ENCODE results near the gene SRGAP3.

Gene SRGAP3

DNA sequence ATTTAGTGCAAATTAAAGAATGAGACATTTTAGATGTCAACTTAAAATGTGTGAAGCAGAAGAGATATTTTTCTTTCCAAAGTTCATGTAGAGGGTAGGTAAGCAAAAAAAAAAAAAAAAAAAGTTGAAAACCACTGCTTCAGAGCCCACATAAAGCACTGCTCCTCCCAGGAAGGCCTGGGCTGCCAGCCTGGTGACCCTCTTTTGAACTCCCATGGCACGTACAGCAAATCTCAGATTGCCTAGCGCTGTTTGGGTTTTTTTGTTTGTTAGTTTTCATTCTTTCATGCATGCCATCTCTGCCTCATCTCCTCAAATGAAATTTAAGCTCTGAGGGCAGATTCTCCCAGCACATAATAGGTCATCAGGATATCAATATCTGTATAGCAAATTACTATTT lies 120.1 kb downstream of the SRGAP3 start:
- H3K27ac ChIP-seq = no peak overlapping the region
- TF ChIP-seq, protein P1, sequence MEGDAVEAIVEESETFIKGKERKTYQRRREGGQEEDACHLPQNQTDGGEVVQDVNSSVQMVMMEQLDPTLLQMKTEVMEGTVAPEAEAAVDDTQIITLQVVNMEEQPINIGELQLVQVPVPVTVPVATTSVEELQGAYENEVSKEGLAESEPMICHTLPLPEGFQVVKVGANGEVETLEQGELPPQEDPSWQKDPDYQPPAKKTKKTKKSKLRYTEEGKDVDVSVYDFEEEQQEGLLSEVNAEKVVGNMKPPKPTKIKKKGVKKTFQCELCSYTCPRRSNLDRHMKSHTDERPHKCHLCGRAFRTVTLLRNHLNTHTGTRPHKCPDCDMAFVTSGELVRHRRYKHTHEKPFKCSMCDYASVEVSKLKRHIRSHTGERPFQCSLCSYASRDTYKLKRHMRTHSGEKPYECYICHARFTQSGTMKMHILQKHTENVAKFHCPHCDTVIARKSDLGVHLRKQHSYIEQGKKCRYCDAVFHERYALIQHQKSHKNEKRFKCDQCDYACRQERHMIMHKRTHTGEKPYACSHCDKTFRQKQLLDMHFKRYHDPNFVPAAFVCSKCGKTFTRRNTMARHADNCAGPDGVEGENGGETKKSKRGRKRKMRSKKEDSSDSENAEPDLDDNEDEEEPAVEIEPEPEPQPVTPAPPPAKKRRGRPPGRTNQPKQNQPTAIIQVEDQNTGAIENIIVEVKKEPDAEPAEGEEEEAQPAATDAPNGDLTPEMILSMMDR (IDR thresholded peaks at IDR 0.05) = no peak
- no peak for TF ChIP-seq ZFX (IDR thresholded peaks at IDR 0.05; ENCODE audit: borderline replicate concordance)

DNA sequence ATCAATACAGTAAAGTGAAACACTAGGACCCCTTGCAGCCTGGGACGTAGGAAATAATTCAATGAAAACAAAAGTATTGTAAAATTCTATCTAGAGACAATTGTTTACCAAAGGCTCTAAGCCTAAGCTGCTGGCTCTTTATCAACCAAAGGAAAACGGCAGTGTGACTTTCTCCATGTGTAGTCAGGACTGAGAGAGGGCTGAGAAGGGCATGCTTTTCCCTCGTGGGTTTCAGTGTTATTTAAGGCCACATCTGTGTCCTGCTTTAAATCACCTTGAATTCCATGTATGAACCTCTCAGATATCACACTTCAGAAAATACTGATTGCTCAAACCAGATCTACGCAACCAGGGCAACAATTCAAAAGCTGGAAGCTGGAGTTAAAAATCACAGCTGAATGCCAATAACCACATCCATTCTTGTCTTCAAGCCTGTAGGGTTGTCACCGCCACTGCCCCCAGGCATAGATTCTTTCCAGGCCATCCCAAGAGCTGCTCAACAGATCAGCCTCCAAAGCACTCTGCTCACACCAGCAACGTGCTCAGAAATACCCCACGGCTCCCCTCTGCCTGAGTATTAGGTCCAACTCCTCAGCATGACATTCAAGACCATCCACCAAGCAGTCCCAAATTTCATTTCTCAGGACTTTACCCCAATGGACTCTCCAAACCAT lies 124.0 kb downstream of the SRGAP3 start:
- no peak for TF ChIP-seq ZFX (IDR thresholded peaks at IDR 0.05; ENCODE audit: borderline replicate concordance)
- TF ChIP-seq, protein P1 (IDR thresholded peaks at IDR 0.05) = no peak
- H3K27ac ChIP-seq = no peak overlapping the region

DNA sequence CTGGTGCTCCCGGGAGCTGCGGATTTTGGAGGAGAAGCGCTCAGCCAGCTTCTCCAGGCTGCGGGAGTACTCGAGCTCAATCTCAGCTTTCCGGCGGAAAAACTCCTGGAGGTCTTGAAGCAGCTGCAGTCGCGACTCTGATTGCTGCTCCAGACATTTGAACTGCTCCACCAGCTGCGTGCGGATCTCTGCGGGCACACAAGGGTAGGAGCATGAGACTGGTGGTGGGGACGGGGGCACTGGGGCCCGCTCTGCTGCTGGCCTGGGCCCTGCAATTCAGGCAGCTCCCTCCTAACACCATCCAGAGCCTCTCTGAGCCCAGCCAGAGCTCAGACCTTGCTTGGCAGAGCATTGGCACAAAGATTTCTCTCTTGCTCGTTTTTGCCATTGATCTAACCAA lies 124.7 kb downstream of the SRGAP3 start:
- no peak overlapping the region for H3K27ac ChIP-seq
- TF ChIP-seq, protein P1 (IDR thresholded peaks at IDR 0.05) = no peak
- no peak for TF ChIP-seq ZFX (IDR thresholded peaks at IDR 0.05; ENCODE audit: borderline replicate concordance)

DNA sequence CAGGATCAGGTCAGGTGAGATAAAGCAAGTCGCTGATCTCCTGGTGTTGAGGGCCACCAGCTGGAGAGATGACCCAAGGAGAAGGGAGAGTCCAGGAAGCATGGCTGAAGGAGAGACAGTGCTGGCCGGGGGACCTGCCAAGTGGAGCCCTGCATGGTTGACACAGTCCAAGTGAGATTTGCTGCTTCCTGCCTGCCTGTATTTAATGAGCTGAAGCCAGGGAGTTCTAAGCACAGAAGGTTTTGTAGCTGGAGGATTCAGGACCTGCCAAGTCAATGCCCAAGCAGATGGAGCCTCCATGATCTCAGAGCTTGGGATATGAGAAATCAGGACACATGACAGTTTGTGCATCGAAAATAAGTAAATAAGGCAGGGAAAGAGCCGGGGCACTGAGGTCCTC lies 125.6 kb downstream of the SRGAP3 start:
- H3K27ac ChIP-seq = no peak overlapping the region
- TF ChIP-seq, protein P1 (IDR thresholded peaks at IDR 0.05) = no peak
- no peak for TF ChIP-seq ZFX (IDR thresholded peaks at IDR 0.05; ENCODE audit: borderline replicate concordance)

DNA sequence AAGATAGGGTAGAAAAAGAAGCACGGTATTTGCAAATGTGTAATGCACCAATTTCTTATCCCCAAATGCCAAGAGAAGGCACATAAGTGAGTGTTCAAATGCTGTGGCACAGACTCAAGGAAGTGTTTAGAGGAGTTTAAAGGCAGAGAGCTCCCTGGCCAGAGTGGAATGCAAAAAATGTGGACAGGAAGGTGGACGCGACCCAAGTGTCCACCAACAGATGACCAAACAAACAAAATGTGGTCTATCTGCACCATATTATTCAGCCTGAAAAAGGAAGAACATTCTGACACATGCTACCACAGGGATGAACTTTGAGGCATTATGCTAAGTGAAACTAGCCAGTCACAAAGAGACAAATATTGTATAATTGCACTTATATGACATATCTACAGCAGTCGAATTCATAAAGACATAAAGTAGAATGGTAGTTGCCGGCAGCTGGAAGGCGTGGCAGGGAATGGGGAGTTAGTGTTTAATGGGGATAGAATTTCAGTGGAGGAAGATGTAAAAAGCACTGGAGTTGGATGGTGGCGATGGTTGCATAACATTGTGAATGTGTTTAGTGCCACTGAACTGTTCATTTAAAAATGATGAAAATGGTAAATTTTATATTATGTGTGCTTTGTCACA lies 126.6 kb downstream of the SRGAP3 start:
- H3K27ac ChIP-seq = no peak overlapping the region
- TF ChIP-seq, protein P1 (IDR thresholded peaks at IDR 0.05) = no peak
- TF ChIP-seq ZFX (IDR thresholded peaks at IDR 0.05; ENCODE audit: borderline replicate concordance) = no peak

DNA sequence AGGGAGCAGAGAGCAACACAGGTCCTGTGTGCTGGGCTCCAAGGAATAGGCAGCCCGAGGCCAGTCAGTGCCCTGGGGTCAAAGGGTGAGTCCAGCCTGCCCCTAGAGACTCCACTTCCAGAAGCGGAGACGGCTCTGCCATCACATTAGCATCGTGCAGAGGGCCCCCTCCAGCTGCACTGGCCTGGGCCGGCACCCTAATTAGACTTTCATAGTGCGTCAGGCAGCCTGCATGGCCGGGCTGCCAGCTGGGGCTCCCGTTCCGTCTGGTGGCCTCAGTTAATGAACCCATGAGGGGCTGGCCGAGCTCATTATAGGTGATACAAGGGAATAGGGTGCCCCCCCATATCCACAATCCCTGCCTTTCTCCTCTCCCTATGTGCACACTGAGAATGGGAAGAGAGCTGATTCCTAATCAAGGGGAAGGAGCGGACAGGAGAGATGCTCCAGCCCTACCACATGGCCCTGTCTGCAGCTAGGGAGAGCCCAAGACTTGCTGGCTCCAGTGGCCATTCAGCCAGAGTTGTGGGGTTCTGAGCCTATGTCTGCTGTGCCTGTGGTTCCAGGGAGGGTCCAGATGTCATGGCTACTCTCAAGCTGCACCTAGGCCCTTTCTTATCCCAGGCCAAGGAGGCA lies 128.0 kb downstream of the SRGAP3 start:
- TF ChIP-seq ZFX (IDR thresholded peaks at IDR 0.05; ENCODE audit: borderline replicate concordance) = no peak
- TF ChIP-seq, protein P1 (IDR thresholded peaks at IDR 0.05) = no peak
- H3K27ac ChIP-seq = no peak overlapping the region

DNA sequence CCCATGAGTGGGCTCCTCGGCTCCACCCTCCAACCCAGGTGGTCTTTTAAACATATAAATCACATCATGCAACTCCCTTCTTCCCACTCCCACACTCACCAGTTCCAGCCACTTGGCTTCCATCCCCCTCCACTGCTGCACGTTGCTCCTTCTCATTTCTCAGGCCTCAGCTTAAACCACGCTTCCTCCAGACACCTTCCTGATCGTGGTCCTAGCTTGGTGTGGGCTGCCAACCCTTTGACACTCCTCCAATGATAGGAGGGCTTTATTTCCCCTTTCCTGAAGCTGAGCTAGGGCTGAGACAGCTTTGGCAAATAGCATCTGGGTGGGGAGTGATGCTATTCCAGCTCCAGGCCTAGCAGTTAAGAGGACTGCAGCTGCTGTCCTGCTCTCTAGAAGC lies 130.1 kb downstream of the SRGAP3 start:
- no peak overlapping the region for H3K27ac ChIP-seq
- no peak for TF ChIP-seq ZFX (IDR thresholded peaks at IDR 0.05; ENCODE audit: borderline replicate concordance)
- TF ChIP-seq, protein P1 (IDR thresholded peaks at IDR 0.05) = no peak
